Endodermal cell (in vitro differentiated cells): ENCODE data around the gene CDH19. TPM values are rescaled to one million over a fixed set of nuclear protein-coding genes. Genes with fewer than 3 reads are reported as not detected.

Experiments used
- DNase-seq: peaks from one replicate; pipeline ENCODE4 v3.0.0-alpha.2; 2017
- H3K27ac ChIP-seq: 2 replicates; pipeline ENCODE4 v1.5.1; 2013; ENCODE audit warnings: mild to moderate bottlenecking, low read depth, low read length, moderate library complexity
- H3K27me3 ChIP-seq: 2 replicates; pipeline ENCODE4 v1.6.1; 2013; ENCODE audit warnings: mild to moderate bottlenecking, low read length, moderate library complexity; ENCODE audit not compliant: insufficient read depth, control insufficient read depth, poor library complexity, severe bottlenecking
- H3K36me3 ChIP-seq: 2 replicates; pipeline ENCODE4 v1.7.0; 2013; ENCODE audit warnings: mild to moderate bottlenecking, low read length, moderate library complexity; ENCODE audit not compliant: control insufficient read depth, insufficient read depth
- H3K4me1 ChIP-seq: one replicate; pipeline ENCODE4 v1.7.0; 2013; ENCODE audit warnings: low read length; ENCODE audit not compliant: control insufficient read depth, insufficient read depth
- H3K4me3 ChIP-seq: 2 replicates; pipeline ENCODE4 v1.5.1; 2013; ENCODE audit warnings: mild to moderate bottlenecking, low read length, moderate library complexity
- H3K9ac ChIP-seq: 2 replicates; pipeline ENCODE4 v1.6.1; 2013; ENCODE audit warnings: mild to moderate bottlenecking, low read length, moderate library complexity; ENCODE audit not compliant: poor library complexity, severe bottlenecking; ENCODE audit errors: extremely low read depth
- H3K9me3 ChIP-seq: 2 replicates; pipeline ENCODE4 v1.6.1; 2013; ENCODE audit warnings: mild to moderate bottlenecking, low read length, moderate library complexity; ENCODE audit not compliant: control insufficient read depth
- H3K27ac Mint-ChIP-seq: 2 replicates; pipeline ENCODE4 v1.8.0; 2020; ENCODE audit warnings: mixed read lengths
- H3K27me3 Mint-ChIP-seq: 2 replicates; pipeline ENCODE4 v1.8.0; 2021; ENCODE audit warnings: mild to moderate bottlenecking, mixed read lengths; ENCODE audit not compliant: insufficient read depth
- H3K36me3 Mint-ChIP-seq: 2 replicates; pipeline ENCODE4 v1.8.0; 2020; ENCODE audit warnings: low read depth, mixed read lengths
- H3K4me1 Mint-ChIP-seq: 2 replicates; pipeline ENCODE4 v1.8.0; 2020; ENCODE audit warnings: mixed read lengths
- H3K4me3 Mint-ChIP-seq: 2 replicates; pipeline ENCODE4 v1.8.0; 2020; ENCODE audit warnings: mild to moderate bottlenecking, moderate library complexity, mixed read lengths
- H3K9me3 Mint-ChIP-seq: 2 replicates; pipeline ENCODE4 v1.8.0; 2020; ENCODE audit warnings: mild to moderate bottlenecking, mixed read lengths
- CTCF ChIP-seq: fragments of 200-600 bp; sonication (generic); conservative IDR thresholded peaks from 2 replicates; pipeline ENCODE4 v1.5.0; 2021; ENCODE audit warnings: antibody characterized with exemption, mild to moderate bottlenecking
- WGBS, 2 experiments: methylation state at CpG; one replicate each; pipeline versions ENCODE4 v1.1.5 to v1.1.7; 2013; ENCODE audit warnings: missing lambda C conversion rate in 2 of 2, mixed read lengths in 1 of 2; ENCODE audit not compliant: insufficient coverage in 1 of 2, insufficient read length in 1 of 2; 5-methylcytosine and 5-hydroxymethylcytosine counted together
- total RNA-seq, 2 donors: library from RNA; stranded (reverse); fragmentation: NEBNext Ultra II Directional in 1 of 2; extraction: Animal tissue kit (Norgen Biotek cat#: 25700) in 1 of 2; gene quantifications; 2 replicates in 1 of 2; 3 replicates in 1 of 2; pipeline ENCODE4 v1.2.1, GENCODE V29; 2021

The CDH19 gene
- total RNA-seq, 2 donors from 2014 or later, result not detected

- H3K9me3 Mint-ChIP-seq, result no peaks in the 10 kb centered on the region
- no peak overlapping the region for H3K27ac Mint-ChIP-seq
- H3K27ac ChIP-seq, result no peak overlapping the region
- no peaks in the 10 kb centered on the region for H3K4me1 Mint-ChIP-seq
- no peak overlapping the region for H3K9ac ChIP-seq
- H3K27me3 ChIP-seq, result no peaks in the 10 kb centered on the region
- WGBS, 2 experiments, result 44 to 61% methylated on average over 2 of the region's 3 CpGs
- H3K9me3 ChIP-seq, result no peaks in the 10 kb centered on the region
- peak; percentile 44 for DNase-seq
- no peaks in the 10 kb centered on the region for H3K4me1 ChIP-seq
- H3K4me3 Mint-ChIP-seq, result no peak overlapping the region
- H3K27me3 Mint-ChIP-seq, result no peaks in the 10 kb centered on the region
- H3K36me3 Mint-ChIP-seq, result no peaks in the 10 kb centered on the region
- peak; percentile 87 for TF ChIP-seq CTCF
- no peak overlapping the region for H3K4me3 ChIP-seq
- no peaks in the 10 kb centered on the region for H3K36me3 ChIP-seq
Observed at GRCh38 chr18:66548747-66549146, 55.1 kb downstream of the CDH19 start.

GRCh38 chr18:66534110-66534509 lies 69.8 kb downstream of the CDH19 start:
- Histone ChIP-seq H3K4me1 (no peaks in the 10 kb centered on the region), H3K27me3 (no peaks in the 10 kb centered on the region), H3K9ac (no peak overlapping the region), H3K9me3 (no peaks in the 10 kb centered on the region), H3K4me3 (no peak overlapping the region), H3K36me3 (no peaks in the 10 kb centered on the region), H3K27ac (no peak overlapping the region)
- TF ChIP-seq CTCF, result no peak
- Mint-ChIP-seq H3K36me3 (no peaks in the 10 kb centered on the region), H3K27me3 (no peaks in the 10 kb centered on the region), H3K4me3 (no peak overlapping the region), H3K4me1 (no peaks in the 10 kb centered on the region), H3K9me3 (no peaks in the 10 kb centered on the region), H3K27ac (no peak overlapping the region)
- no peak for DNase-seq
- 70 to 74% methylated on average over 2 of the region's 4 CpGs for WGBS, 2 experiments

GRCh38 chr18:66533693-66534092 lies 70.2 kb downstream of the CDH19 start:
- no peak for DNase-seq
- Mint-ChIP-seq H3K4me1 (no peaks in the 10 kb centered on the region), H3K36me3 (no peaks in the 10 kb centered on the region), H3K27me3 (no peaks in the 10 kb centered on the region), H3K9me3 (no peaks in the 10 kb centered on the region), H3K27ac (no peak overlapping the region), H3K4me3 (no peak overlapping the region)
- no peaks in the 10 kb centered on the region for H3K9me3 ChIP-seq
- WGBS, 2 experiments, result 100% methylated on average over 1 of the region's 1 CpG; no CpG with 5 or more reads in 1 of the 2 experiments
- H3K27ac ChIP-seq, result no peak overlapping the region
- H3K36me3 ChIP-seq, result no peaks in the 10 kb centered on the region
- no peak overlapping the region for H3K9ac ChIP-seq
- peak; percentile 60 for TF ChIP-seq CTCF
- no peaks in the 10 kb centered on the region for H3K27me3 ChIP-seq
- no peaks in the 10 kb centered on the region for H3K4me1 ChIP-seq
- no peak overlapping the region for H3K4me3 ChIP-seq
